ENCODE data around the gene CD86. TPM values are rescaled to one million over a fixed set of nuclear protein-coding genes. Genes with fewer than 3 reads are reported as not detected.

Gene CD86
- total RNA-seq, 1 experiment from 2014 or later, result not detected

- DNase-seq (ENCODE audit: low read depth), result no peak
Observed at GRCh38 chr3:122058294-122058693, 3.1 kb downstream of the CD86 start.

- no peak for DNase-seq (ENCODE audit: low read depth)
Observed at GRCh38 chr3:122060040-122060698, 5.0 kb downstream of the CD86 start.

- DNase-seq (ENCODE audit: low read depth), result no peak
Observed at GRCh38 chr3:122063908-122064307, 8.7 kb downstream of the CD86 start.

GRCh38 chr3:122064326-122064725 is 9.2 kb downstream of the CD86 start:
- no peak for DNase-seq (ENCODE audit: low read depth)

- DNase-seq (ENCODE audit: low read depth), result no peak
Observed at GRCh38 chr3:122066331-122067213, 11.4 kb downstream of the CD86 start.

- DNase-seq (ENCODE audit: low read depth), result no peak
Observed at GRCh38 chr3:122067214-122067550, 12.0 kb downstream of the CD86 start.

GRCh38 chr3:122067588-122068240 is 12.6 kb downstream of the CD86 start:
- no peak for DNase-seq (ENCODE audit: low read depth)

- DNase-seq (ENCODE audit: low read depth), result no peak
Observed at GRCh38 chr3:122074621-122075265, 19.6 kb downstream of the CD86 start.

GRCh38 chr3:122076491-122077292 is 21.5 kb downstream of the CD86 start:
- no peak for DNase-seq (ENCODE audit: low read depth)

- DNase-seq (ENCODE audit: low read depth), result no peak
Observed at GRCh38 chr3:122077293-122078234, 22.4 kb downstream of the CD86 start.

GRCh38 chr3:122078235-122078935 is 23.2 kb downstream of the CD86 start:
- no peak for DNase-seq (ENCODE audit: low read depth)

GRCh38 chr3:122079524-122080206 is 24.5 kb downstream of the CD86 start:
- no peak for DNase-seq (ENCODE audit: low read depth)

GRCh38 chr3:122080207-122080587 is 25.0 kb downstream of the CD86 start:
- DNase-seq (ENCODE audit: low read depth), result no peak

- DNase-seq (ENCODE audit: low read depth), result no peak
Observed at GRCh38 chr3:122081543-122082247, 26.5 kb downstream of the CD86 start.

- DNase-seq (ENCODE audit: low read depth), result no peak
Observed at GRCh38 chr3:122082357-122082756, 27.2 kb downstream of the CD86 start.

GRCh38 chr3:122084799-122085198 is 29.6 kb downstream of the CD86 start:
- no peak for DNase-seq (ENCODE audit: low read depth)

- peak; percentile 4 for DNase-seq (ENCODE audit: low read depth)
Observed at GRCh38 chr3:122085673-122086072, 30.5 kb downstream of the CD86 start.

GRCh38 chr3:122088531-122088930 is 33.4 kb downstream of the CD86 start:
- DNase-seq (ENCODE audit: low read depth), result no peak

Measured in LHCN-M2 (cell line).